GM12875 (cell line): ENCODE results near the gene RAD50.
A peak's percentile ranks its signal among the peaks of the same experiment; 100 is the strongest.

Source experiments
- H3K4me3 ChIP-seq: one replicate; pipeline ENCODE4 v1.5.1; 2011; ENCODE audit warnings: low read depth, low read length, control low read depth
- TF ChIP-seq, protein P1 (sequence below): IDR thresholded peaks from 2 replicates; pipeline ENCODE4 v1.5.1; 2011; ENCODE audit warnings: low read depth, mild to moderate bottlenecking, control low read depth, inconsistent platforms, low read length, moderate library complexity, borderline replicate concordance; ENCODE audit not compliant: insufficient read depth

Gene RAD50

DNA sequence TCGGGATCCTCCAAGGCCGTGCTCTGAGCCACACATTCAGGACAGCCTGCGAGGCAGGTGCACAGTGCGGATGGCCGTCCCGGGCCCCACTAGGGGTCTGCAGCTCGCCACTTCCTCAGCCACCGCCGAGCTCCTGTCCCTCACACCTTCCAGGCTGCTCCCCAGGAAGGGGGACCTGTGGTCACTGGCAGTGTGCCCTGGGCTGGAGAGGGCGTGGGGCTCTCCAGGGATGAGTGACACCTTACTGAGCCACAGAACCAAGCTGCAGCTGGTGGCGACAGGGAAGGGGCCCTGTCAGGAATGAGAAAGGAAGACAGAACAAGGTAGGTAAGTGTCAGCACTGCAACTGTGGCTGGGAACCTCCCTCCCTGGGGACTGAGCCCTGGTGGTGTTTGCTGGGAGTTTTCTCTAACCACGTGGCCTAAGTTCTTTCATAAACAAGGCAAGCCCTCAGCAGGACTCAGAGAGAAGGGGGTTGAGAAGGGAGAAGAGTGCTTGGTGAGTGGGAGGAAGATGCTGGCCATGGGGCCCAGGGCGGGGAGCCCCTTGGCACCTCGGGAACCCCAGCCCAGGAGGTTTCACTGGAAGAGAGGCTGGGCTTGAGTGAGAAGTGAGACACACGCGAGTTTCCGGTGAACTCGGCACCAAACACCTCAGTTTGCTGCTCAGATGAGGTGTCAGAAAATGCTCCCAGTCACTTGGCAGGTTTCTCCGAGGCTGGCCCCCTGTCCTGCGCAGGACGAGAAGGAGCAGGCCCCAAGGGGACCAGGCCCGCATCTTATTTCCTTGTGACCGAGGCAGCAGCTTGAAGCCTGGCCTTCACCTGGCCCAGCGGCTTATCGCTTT lies 106.4 kb downstream of the RAD50 start:
- TF ChIP-seq, protein P1, sequence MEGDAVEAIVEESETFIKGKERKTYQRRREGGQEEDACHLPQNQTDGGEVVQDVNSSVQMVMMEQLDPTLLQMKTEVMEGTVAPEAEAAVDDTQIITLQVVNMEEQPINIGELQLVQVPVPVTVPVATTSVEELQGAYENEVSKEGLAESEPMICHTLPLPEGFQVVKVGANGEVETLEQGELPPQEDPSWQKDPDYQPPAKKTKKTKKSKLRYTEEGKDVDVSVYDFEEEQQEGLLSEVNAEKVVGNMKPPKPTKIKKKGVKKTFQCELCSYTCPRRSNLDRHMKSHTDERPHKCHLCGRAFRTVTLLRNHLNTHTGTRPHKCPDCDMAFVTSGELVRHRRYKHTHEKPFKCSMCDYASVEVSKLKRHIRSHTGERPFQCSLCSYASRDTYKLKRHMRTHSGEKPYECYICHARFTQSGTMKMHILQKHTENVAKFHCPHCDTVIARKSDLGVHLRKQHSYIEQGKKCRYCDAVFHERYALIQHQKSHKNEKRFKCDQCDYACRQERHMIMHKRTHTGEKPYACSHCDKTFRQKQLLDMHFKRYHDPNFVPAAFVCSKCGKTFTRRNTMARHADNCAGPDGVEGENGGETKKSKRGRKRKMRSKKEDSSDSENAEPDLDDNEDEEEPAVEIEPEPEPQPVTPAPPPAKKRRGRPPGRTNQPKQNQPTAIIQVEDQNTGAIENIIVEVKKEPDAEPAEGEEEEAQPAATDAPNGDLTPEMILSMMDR = peak; percentile 24; the same call in 1 of the 2 replicates

DNA sequence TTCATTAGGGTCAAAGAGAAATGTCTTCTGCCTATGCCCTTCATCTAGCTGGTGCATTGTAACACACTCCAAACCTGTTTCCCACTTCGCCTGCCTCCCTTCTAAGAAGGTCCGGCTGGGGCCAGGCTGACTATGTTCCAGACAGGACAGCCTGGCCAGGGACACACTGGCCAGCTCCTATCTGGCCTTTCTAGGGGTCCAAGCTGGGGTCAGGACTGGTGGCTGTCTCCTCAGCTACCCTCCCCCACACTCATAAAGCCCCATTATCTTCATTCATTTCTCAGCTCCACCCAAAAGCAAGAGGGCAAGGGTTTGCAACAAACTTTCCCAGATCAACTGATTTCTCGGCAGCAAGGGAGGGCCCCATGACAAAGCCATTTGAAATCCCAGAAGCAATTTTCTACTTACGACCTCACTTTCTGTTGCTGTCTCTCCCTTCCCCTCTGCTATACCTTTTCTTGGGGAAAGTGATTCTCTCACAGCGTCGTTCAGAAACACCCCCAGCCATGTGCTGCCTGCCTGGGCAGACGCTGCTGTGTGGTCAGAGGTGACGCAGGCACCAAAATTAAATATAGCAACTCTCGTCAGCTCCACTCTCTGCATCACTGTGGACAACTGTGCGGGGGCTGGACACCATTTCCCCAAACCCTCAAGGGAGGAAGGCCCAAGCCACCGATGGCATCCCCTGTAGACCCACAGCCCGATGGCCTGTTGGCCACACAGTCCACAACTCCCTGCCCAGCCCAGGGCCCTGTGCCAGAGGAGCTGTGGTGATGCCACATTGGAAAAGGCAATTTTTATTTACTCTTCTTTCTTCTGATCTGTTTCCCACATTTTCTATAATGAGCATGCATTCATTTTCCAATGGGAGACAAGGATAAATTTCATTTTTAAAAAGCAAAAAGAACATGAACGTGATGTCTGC lies 107.3 kb downstream of the RAD50 start:
- H3K4me3 ChIP-seq = peak overlapping the region; percentile 21
- TF ChIP-seq, protein P1 = no peak

More for the DNA sequence above, 106.4 kb downstream of the RAD50 start:
- peak overlapping the region; percentile 21 for H3K4me3 ChIP-seq

DNA sequence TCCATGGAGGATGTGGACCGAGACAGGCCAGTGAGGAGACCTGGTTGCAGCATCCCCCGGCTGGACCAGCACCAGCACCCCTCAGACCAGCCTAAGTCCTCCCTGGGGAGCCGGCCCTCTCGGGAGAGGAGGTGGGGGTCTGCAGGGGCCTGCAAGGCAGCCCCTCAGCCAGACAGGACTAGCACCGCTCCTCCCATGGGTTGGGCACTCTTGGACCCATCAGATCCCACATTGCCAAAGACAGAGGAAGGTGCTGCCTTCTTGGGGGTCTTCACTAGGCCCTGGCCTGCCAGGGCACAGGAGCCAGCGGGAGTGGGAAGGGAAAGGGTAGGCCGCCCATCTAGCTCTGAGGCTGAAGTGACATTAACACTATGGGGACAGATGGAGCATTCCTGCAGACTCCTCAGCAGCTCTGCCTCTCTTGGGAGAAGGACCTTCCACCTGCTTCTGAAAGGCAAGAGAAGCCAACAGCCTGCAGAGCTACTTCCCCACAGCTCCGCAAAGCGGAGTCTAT lies 108.0 kb downstream of the RAD50 start:
- H3K4me3 ChIP-seq = no peak overlapping the region
- TF ChIP-seq, protein P1 = no peak

DNA sequence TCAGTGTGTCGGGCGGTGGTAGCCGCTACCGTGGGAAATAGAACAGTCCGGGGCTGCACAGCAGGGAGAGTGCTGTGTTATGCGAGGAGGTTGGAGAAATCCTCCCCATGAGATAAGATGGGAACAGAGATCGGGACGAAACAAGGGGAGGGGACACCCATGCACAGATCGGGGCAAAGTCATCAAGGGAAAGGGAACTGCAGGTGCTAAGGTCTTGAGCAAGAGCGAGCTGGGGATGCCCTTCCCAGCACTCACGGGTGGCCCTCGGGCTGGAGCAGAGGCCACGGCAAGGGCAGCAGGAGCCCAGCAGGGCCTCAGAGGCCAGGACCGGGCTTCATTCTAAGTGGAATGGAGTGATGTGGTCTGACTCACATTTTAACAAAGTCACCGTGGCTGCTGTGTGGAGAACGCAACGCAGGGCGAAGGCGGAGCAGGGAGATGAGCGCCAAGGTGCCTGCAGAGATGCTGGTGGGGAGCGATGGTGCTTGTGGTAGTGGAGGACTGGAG lies 108.8 kb downstream of the RAD50 start:
- H3K4me3 ChIP-seq = no peak overlapping the region
- TF ChIP-seq, protein P1 = no peak

DNA sequence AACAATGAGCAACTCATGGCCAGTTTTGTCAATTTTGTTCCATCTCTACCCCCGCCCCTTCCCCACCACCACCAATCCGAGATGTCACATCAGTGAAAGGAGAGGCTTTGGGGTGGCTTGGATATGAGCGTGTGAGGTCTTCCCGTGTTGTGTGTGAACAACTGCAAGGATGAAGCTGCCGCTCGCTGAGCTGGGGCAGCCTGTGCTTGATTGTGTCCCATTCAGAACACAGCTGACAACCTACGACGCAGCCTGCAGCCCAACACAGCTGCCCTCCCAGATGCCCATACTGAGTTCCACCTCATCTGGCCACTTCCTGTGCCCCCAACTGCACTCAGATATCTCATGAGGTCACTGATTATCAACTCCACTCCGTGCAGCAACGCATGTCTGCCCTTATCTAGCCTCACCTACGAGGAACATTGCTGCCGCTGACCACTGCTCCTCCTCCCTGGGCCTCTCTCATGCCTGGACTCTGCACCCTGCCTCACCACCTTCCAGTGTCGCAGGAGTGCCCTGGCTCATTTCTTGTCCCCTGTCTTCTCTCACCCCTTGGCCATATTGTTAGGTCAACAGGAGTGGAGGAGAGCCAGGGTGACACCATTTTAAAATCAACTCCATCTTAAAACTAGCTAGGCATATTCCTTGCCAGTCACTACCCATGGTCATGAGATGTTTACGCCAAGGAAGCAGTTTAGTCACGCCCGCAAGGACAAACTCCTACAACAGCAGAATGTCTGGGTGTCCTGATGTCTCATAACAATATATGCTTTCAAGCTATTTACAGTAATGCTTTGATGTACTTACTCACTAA lies 109.7 kb downstream of the RAD50 start:
- TF ChIP-seq, protein P1 = no peak
- no peak overlapping the region for H3K4me3 ChIP-seq

DNA sequence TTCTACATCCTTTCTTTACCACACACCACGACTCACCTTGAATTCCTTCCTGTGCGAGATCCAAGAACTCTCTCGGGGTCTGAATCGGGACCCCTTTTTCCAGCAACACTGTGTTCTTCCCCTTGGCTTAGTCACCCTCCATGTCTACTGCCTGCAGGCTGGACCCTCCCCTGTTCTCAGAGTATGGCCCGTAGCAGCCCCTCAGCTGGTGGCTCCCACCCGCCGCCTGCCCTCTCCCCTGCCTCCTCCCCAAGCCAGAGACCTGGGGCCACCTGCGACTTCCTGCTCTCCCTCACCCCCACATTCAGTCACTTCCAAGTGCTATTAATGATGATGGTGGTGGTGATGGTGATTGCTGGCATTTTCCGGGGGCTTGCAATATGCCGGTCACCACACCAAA lies 110.5 kb downstream of the RAD50 start:
- TF ChIP-seq, protein P1 = no peak
- no peak overlapping the region for H3K4me3 ChIP-seq
